HG03457 (cell line): ENCODE measurements around the gene SLC46A3.
"Not testable (repeated sequence)": the region's sequence is repeated elsewhere in the genome, so short reads cannot be mapped to it uniquely, and the experiment has no call there.

ENCODE experiments used
- ATAC-seq: cut with Tn5 transposase; IDR thresholded peaks from one replicate; pipeline ENCODE4 v1.9.1; 2021; ENCODE audit warnings: moderate number of reproducible peaks; ENCODE audit not compliant: unreplicated experiment

The SLC46A3 gene

GRCh38 chr13:28684257-28684656 is 34.5 kb downstream of the SLC46A3 start:
- ATAC-seq, result no peak

- ATAC-seq, result not testable (repeated sequence)
Measured at GRCh38 chr13:28683169-28683568, 35.6 kb downstream of the SLC46A3 start.

GRCh38 chr13:28680541-28680940 is 38.2 kb downstream of the SLC46A3 start:
- no peak for ATAC-seq

GRCh38 chr13:28679628-28680027 is 39.1 kb downstream of the SLC46A3 start:
- ATAC-seq, result no peak

- no peak for ATAC-seq
Measured at GRCh38 chr13:28678809-28679208, 40.0 kb downstream of the SLC46A3 start.

GRCh38 chr13:28671126-28671792 is 47.5 kb downstream of the SLC46A3 start:
- ATAC-seq, result no peak

GRCh38 chr13:28666897-28667488 is 51.8 kb downstream of the SLC46A3 start:
- no peak for ATAC-seq

- peak; percentile 31 for ATAC-seq
Measured at GRCh38 chr13:28659621-28659970, 59.2 kb downstream of the SLC46A3 start.

GRCh38 chr13:28658796-28659620 is 59.8 kb downstream of the SLC46A3 start, which contains the start of gene POMP:
Gene POMP, plus strand, starts transcription at chr13:28659130. Its CDS starts 55 bp downstream, at chr13:28659185.
- ATAC-seq, result peak; percentile 79

GRCh38 chr13:28658539-28658795 is 60.3 kb downstream of the SLC46A3 start:
- no peak for ATAC-seq

- ATAC-seq, result no peak
Measured at GRCh38 chr13:28657784-28658538, 60.8 kb downstream of the SLC46A3 start.

GRCh38 chr13:28655561-28655960 is 63.2 kb downstream of the SLC46A3 start:
- no peak for ATAC-seq

GRCh38 chr13:28654276-28654675 is 64.5 kb downstream of the SLC46A3 start:
- ATAC-seq, result no peak

- ATAC-seq, result no peak
Measured at GRCh38 chr13:28653111-28653510, 65.7 kb downstream of the SLC46A3 start.

- no peak for ATAC-seq
Measured at GRCh38 chr13:28651810-28652401, 66.9 kb downstream of the SLC46A3 start.

- no peak for ATAC-seq
Measured at GRCh38 chr13:28650284-28650683, 68.5 kb downstream of the SLC46A3 start.
